GM12801 (cell line): ENCODE measurements around the gene DNM1L.

Experiments used
- TF ChIP-seq, protein P1 (sequence below): IDR thresholded peaks from one replicate; pipeline ENCODE4 v1.5.1; 2011; ENCODE audit warnings: control low read depth; ENCODE audit not compliant: insufficient read length; ENCODE audit errors: extremely low read depth

DNM1L gene

DNA sequence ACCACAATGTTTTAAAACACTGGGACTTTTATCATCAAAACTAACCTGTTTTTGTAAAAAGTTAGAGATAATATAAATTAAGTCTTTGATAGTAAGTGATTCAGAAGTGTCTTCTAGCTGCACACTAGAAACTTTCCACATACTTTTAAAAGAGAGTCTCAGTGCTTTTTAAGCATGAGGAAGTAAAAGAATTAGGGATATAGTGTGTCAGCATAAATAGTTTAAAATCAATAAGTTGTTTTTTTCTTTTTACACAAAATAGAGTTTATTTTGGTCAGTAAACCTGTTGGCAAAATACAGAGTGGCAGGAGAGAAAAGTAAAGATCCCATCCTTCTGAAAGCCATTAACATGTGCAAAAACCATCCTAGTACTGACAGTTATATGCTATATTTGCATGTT, 1.7 kb downstream of the DNM1L start:
- TF ChIP-seq, protein P1, sequence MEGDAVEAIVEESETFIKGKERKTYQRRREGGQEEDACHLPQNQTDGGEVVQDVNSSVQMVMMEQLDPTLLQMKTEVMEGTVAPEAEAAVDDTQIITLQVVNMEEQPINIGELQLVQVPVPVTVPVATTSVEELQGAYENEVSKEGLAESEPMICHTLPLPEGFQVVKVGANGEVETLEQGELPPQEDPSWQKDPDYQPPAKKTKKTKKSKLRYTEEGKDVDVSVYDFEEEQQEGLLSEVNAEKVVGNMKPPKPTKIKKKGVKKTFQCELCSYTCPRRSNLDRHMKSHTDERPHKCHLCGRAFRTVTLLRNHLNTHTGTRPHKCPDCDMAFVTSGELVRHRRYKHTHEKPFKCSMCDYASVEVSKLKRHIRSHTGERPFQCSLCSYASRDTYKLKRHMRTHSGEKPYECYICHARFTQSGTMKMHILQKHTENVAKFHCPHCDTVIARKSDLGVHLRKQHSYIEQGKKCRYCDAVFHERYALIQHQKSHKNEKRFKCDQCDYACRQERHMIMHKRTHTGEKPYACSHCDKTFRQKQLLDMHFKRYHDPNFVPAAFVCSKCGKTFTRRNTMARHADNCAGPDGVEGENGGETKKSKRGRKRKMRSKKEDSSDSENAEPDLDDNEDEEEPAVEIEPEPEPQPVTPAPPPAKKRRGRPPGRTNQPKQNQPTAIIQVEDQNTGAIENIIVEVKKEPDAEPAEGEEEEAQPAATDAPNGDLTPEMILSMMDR: no peak

DNA sequence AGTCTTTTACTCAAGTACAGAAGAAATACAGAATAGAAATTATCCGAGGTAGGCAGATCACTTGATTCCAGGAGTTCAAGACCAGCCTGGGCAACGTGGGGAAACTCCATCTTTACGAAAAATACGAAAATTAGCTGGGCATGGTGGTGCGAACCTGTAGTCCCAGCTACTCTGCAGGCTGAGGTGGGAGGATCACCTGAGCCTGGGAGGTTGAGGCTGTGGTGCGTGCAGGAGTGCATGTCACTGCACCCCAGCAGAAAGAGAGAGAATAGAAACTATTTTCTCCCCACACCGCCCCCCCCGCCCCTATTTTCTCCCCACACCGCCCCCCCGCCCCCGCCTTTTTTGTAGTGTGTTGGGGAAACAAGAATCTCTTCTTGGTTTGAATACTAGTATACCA, 2.2 kb downstream of the DNM1L start:
- TF ChIP-seq, protein P1: no peak

DNA sequence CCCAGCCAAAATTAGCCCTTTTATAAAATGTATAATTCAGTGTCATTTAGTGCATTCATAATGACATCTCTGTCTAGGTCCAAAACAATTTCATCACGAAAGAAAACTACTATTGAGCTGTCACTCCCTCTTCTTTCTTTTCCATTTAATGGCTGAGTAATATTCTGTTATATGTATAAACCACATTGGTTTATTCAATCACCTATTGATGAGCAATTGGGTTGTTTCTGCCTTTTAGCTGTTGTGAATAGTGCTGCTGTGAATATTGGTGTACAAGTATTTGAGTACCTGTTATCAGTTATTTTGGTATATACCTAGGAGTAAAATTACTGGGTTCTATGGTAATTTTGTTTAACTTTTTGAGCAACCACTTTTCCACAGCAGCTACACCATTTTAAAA, 7.2 kb downstream of the DNM1L start:
- TF ChIP-seq, protein P1: no peak

DNA sequence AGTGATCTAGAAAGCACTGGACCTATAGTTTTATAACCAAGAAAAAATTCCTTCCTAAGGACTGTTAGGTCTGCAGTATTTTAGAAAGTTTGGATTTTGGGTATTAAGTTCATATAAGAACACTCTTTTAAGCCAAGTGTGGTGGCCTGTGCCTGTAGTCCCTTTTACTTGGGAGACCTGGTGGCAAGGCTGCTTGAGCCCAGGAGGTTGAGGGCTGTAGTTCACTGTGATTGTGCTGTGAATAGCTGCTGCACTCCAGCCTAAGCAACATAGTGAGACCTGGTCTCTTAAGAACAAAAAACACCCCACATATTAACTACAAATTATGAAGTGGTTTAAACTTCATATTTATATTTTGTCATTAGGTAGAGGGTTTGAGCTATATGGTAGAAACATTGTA, 9.7 kb downstream of the DNM1L start:
- TF ChIP-seq, protein P1: no peak

DNA sequence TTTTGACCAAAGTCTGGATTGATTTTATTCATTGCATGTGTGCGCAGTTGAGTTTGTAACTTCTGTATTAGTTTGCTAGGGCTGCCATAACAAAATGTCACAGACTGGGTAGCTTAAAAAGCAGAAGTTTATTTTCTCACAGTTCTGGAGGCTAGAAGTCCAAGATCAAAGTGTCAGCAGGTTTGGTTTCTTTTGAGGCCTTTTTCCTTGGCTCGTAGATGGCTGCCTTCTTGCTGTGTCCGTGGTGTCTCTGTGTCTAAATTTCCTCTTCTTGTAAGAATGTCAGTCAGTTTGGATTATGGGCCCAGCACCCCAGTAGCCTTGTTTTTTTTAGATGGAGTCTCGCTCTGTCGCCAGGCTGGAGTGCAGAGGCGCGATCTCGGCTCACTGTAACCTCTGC, 11.8 kb downstream of the DNM1L start:
- TF ChIP-seq, protein P1: no peak

DNA sequence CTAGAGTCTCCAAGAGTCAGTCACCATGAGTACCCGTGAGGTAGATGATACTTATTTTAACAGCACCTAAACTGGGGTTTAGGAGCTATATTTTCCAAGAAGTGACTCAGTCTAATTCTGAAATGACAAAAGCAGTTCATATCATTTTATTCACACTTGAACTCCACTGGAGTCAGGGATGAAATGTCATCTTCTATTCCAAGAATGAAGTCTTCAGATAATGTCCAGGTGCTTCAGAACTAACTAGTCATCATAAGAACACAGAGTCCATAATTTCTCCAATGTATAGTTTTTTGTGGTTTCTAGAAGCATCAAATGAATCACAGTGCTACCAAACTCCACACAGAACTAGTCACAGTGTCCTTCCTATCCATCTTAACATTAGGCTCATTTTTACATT, 13.3 kb downstream of the DNM1L start:
- TF ChIP-seq, protein P1: no peak

DNA sequence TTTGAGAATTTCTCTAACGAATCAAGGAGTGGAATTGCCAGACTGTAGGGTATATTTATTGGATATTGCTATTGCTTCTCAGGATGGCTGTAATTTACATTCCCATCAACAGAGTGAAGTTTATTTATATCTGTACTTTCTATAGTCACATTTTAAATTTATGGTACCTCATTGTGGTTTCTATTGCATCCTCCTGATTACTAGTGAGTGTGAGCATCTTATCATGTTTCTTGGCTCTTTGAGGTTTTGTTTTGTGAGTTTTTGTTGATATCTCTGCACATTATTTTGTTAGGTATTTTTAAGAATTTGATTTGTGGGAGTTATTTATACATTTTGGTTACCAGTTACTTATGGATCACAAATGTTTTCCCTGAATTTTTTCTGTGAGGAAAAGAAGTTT, 13.9 kb downstream of the DNM1L start:
- TF ChIP-seq, protein P1: no peak

DNA sequence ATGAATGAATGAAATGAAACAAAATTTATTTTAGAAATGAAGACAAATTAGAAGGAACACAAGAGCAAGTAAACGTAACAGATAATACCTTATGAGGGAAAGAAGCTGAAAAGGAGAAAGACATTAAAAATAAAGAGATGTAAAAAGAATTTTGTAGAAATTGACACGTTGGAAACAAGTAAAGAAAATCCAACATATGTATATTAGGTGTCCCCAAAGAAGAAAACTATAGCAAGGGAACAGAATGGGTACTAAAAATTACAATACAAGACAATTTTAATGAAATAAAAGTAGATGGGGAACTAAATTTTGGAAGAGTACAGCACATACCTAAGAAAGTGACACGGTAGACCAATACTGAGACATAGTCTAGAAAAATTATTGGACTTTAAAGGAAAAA, 16.7 kb downstream of the DNM1L start:
- TF ChIP-seq, protein P1: no peak
